GM19467 (cell line): Measurements from ENCODE around the gene KCNQ1.

ENCODE experiments used
- ATAC-seq: cut with Tn5 transposase; IDR thresholded peaks from one replicate; pipeline ENCODE4 v1.9.1; 2021; ENCODE audit warnings: mild to moderate bottlenecking, moderate library complexity; ENCODE audit not compliant: unreplicated experiment

Gene KCNQ1

DNA sequence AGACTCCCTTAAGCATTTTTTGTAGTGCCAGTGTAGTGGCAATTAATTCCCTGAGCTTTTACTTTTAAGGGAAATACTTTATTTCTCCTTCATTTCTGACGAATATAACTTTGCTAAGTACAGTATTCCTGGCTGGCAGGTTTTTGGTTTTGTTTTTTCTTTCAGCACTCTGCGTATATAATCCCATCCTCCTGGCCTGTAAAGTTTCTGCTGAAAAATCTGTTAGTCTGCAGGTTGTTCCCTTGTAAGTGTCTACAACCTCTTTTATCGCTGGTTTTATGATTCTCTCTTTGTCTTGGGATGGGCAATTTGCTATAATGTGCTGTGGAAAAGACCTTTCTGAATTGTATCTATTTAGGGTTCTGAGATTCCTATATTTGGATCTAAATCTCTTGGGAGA lies 198.9 kb downstream of the KCNQ1 start:
- ATAC-seq = no peak

GRCh38 chr11:2644844-2645778 lies 200.3 kb downstream of the KCNQ1 start:
- ATAC-seq = no peak

DNA sequence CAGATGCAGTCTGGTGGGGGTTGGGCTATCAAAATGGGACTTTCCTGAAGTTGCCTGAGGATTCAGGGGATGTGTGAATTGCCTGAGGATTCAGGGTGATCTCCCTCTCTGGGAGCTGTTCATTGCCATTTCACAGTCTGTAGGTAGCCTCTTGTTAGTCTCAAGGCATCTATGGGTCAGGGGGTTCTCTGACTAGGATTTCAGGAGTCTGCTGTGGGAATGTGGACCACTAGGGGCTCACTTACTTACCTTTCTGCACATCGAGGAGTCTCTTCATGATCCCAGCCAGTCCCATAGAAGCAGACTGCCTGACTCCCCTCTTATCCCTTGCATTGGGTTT lies 200.9 kb downstream of the KCNQ1 start:
- no peak for ATAC-seq

- ATAC-seq = no peak
Observed at GRCh38 chr11:2647167-2647566, 202.4 kb downstream of the KCNQ1 start.

DNA sequence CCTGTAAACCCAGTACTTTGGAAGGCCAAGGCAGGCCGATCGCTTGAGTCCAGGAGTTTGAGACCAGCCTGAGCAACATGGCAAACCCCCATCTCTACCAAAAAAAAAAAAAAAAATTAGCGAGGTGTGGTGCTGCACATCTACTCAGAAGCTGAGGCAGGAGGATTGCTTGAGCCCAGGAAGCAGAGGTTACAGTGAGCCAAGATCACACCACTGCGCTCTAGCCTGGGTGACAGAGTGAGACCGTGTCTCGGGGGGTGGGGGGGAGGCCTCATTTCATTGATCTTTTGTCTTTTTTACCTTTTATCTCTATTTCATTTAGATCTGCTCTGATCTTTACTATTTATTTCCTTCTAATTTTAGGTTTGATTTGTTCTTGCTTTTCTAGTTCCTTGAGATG lies 203.1 kb downstream of the KCNQ1 start:
- no peak for ATAC-seq

DNA sequence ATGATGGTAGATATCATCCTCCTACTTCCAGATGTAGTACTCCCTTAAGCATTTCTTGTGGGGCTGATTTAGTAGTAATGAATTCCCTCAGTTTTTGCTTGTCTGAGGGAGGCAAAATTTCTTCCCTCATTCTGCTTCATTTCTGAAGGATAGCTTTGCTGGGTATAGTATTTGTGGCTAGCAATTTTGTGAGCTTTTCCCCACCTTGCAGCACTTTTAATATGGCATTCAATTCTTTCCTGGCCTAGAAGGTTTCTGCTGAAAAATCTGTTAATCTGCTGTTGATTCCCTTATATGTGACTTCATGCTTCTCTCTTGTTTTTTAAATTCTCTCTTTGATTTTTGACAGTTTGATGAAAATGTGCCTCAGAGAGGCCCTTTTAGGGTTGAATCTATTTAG lies 204.6 kb downstream of the KCNQ1 start:
- ATAC-seq = no peak

- no peak for ATAC-seq
Observed at GRCh38 chr11:2649848-2650247, 205.0 kb downstream of the KCNQ1 start.

DNA sequence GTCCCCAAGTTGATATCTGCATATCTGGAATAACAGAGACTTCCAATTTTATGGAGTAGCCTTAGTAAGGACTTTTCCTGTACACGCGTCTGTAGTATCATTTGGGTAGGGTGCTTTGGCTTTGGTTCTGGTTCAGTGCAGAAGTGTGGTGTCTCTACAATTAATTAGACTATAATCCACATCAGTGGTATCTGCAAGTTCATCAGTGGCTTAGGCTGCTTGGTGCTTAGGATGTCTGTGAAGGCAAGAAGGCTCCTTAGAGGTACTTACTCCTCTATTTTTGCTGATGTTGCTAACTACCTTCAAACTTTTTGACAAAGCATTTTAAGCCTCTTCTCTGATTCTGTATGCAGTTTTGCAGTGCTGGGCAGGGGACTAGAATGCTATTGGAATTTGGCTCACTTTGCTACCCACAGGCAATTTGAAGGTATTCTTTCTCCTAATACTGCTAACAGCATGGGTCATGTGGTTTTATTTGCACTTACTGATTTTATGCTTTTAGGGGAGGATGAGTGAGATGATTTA lies 205.6 kb downstream of the KCNQ1 start:
- ATAC-seq = no peak

- ATAC-seq = no peak
Observed at GRCh38 chr11:2651054-2651617, 206.3 kb downstream of the KCNQ1 start.

DNA sequence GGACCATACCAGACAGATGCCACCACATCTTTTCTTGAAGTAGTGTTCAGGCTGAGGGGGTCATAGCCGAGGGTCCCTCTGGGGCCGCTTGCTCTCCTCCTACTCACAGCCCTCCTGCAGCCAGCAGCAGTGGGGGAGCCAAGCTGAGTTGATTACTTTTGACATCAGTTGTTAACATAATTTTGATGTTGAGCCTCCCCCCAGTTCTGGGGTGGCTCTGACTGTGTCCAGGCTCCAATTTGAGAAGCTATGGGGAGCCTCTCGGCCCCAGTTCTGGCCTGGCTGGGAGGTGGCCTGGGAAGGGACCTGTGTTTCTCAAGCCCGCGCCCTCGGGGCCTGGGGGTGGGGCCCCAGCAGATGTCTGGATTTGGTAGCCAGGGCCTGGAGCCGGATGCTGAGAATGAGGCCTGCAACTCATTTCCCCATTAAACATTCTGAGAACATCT lies 207.0 kb downstream of the KCNQ1 start:
- ATAC-seq = no peak

DNA sequence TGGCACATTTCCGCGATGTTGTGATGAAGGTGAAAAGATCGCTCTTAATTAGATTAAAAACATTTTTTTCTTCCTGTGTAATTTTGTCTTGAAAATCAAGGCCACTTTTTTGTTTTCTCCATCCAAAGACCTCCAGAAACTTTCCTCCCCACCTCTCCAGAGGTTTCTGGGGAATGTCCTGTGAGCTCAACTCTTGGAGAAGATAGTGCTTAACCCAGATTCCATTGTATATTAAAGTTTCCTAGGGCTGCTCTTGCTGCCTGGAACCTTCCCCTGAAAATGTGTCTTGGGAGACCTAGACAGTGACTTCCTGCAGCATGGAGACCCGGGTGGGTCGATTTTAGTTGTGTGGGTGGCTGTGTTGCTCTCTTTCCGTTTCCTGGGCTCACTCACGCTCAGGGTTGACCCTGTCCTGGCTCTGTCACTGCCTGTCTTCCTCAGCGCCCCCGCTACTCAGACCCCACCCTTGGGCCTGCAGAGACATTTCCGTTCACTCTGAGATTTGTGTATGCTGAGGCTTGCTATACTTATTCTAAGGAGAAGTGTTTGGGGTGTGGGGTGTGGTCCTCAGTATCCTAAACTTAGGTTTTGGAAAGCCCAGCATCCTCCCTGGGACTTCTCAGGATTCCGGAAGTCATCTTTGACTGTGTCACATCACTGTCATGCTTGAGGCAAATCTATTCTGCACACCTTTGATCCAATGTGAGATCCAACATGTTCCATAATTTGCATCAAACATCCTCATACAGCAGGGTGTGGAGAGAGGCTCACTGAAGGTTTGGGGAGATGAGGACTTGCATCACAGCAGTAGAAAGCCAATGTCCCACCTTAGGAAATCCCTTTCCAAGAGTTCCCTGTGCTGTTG lies 207.8 kb downstream of the KCNQ1 start:
- ATAC-seq = no peak

GRCh38 chr11:2653198-2653551 lies 208.4 kb downstream of the KCNQ1 start:
- no peak for ATAC-seq

- no peak for ATAC-seq
Observed at GRCh38 chr11:2653930-2654739, 209.3 kb downstream of the KCNQ1 start.

DNA sequence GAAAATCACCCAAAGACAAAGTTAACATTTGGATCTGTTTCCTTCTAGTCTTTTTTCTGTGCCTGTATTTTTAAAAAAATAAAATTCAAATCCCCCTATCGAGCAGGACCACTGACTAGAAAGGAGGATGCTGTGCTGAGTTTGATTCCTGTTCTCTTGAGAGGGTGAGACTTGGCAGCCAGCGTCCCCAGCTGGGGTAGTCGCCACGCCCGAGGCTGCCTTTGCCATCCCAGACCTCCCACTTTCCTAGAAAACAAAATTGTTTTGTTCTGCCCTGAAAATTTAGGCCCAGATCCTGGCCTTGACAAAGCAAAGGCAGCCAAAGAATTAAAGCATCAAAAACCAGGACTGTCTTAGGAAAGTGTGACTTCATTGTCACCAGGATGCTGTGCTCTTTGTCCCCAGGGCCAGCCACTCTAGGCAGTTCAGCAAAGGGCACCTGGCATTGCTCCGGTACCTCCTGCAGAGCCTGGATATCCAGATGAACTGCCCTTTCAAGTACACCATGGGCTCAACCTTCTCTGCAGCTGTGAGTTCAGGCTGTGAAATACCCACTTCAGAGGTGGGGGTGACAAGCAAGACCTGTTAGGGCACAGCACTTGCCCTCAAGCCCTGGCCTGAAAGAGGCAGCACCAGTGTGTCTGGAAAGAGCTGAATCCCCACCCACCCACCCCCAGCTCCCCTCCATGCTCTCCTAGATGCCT lies 210.4 kb downstream of the KCNQ1 start:
- ATAC-seq = no peak

- ATAC-seq = no peak
Observed at GRCh38 chr11:2655834-2656622, 211.2 kb downstream of the KCNQ1 start.

DNA sequence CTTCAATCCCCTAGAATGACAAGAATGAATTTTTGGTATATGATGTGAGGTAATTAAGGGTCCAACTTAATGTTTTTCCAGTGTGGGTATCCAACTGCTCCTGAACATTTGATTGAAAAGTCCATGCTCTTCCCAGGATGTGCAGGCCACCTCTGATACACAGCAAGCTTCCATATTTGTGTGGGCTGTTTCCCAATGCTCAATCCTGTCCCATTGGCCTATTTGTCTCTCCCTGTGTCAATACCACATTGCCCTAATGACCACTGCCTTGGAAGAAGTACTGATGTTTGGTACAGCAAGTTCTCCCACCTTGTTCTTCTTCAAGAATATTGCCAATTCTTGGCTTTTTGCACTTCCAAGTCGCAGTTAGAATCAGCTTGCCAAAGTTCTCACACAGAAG lies 212.1 kb downstream of the KCNQ1 start:
- no peak for ATAC-seq

DNA sequence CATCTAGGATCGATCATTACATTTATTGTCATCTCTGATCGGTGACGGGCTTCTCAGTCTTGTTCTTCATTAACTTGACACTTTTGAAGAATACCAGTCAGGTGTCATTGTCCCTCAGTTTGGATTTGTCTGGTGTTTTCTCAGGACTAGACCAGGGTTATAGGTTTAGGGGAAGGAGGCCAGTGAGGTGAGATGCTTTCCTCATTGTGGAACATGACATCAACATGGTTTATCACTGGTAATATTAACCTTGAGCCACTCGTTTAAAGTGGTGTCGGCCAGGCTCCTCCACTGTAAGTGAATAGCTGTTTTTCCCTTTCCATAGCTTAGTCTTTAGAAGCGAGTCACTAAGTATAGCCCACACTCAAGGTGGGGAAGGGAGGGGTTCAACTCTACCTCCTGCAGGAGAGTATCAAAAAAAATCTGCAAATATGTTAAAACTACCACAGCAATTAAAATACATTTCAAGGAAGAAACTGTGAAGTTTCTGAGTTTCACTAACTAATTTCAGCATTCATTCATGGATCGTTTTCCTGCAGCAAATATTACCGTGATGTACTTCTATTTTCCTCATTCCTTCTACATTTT lies 213.0 kb downstream of the KCNQ1 start:
- no peak for ATAC-seq

DNA sequence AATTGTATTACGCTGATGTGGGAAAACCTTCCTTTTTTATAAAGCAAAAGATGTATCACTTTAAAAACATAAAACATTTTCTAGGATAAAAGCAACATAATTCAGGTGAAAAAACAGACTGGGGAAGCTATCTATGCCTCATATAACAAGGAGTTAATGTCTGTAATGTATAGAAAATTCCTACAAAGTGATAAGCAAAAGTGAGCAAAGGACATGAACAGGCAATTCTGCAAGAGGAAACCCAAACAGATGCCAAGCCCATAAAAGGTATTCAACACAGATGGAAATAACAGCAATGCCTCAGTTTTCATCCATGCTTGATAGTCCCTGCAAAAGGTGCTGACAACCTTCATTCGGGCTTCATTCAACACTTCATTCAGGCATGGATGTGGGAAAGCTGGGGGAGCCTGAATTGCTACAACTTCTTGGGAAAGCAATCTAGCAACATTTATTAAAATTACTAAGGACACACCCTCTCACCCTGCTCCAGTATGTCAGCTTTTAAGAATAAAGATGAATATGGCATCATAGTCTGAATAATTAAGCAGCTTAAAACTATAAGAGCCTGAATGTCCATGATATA lies 215.6 kb downstream of the KCNQ1 start:
- no peak for ATAC-seq
